ENCODE results near the gene TARBP2.
"Not testable (repeated sequence)": the region's sequence is repeated elsewhere in the genome, so short reads cannot be mapped to it uniquely, and the experiment has no call there.

TARBP2 gene

GRCh38 chr12:53513712-53514410, 12.8 kb downstream of the TARBP2 start:
- no peak for DNase-seq (ENCODE audit: low read depth in 1 of 2, low spot score in 1 of 2)

- no peak for DNase-seq (ENCODE audit: low read depth in 1 of 2, low spot score in 1 of 2)
Measured at GRCh38 chr12:53514628-53515290, 13.7 kb downstream of the TARBP2 start.

- no peak for DNase-seq (ENCODE audit: low read depth in 1 of 2, low spot score in 1 of 2)
Measured at GRCh38 chr12:53515291-53515680, 14.2 kb downstream of the TARBP2 start.

GRCh38 chr12:53516758-53517455, 15.8 kb downstream of the TARBP2 start:
- DNase-seq (ENCODE audit: low read depth in 1 of 2, low spot score in 1 of 2): no peak

GRCh38 chr12:53518381-53518780, 17.3 kb downstream of the TARBP2 start:
- DNase-seq (ENCODE audit: low read depth in 1 of 2, low spot score in 1 of 2): no peak

- DNase-seq (ENCODE audit: low read depth in 1 of 2, low spot score in 1 of 2): no peak
Measured at GRCh38 chr12:53523131-53523530, 22.0 kb downstream of the TARBP2 start.

GRCh38 chr12:53524476-53524875, 23.4 kb downstream of the TARBP2 start:
- DNase-seq (ENCODE audit: low read depth in 1 of 2, low spot score in 1 of 2): no peak

GRCh38 chr12:53530061-53530460, 29.0 kb downstream of the TARBP2 start:
- no peak for DNase-seq (ENCODE audit: low read depth in 1 of 2, low spot score in 1 of 2)

GRCh38 chr12:53530920-53531319, 29.8 kb downstream of the TARBP2 start:
- DNase-seq (ENCODE audit: low read depth in 1 of 2, low spot score in 1 of 2): no peak

GRCh38 chr12:53532021-53532420, 30.9 kb downstream of the TARBP2 start:
- DNase-seq (ENCODE audit: low read depth in 1 of 2, low spot score in 1 of 2): no peak

GRCh38 chr12:53532524-53533445, 31.7 kb downstream of the TARBP2 start:
- DNase-seq (ENCODE audit: low read depth in 1 of 2, low spot score in 1 of 2): no peak

GRCh38 chr12:53533471-53533870, 32.4 kb downstream of the TARBP2 start:
- DNase-seq (ENCODE audit: low read depth in 1 of 2, low spot score in 1 of 2): no peak

- DNase-seq (ENCODE audit: low read depth in 1 of 2, low spot score in 1 of 2): no peak
Measured at GRCh38 chr12:53536962-53537361, 35.9 kb downstream of the TARBP2 start.

- no peak for DNase-seq (ENCODE audit: low read depth in 1 of 2, low spot score in 1 of 2)
Measured at GRCh38 chr12:53538209-53538689, 37.2 kb downstream of the TARBP2 start.

GRCh38 chr12:53539526-53539925, 38.4 kb downstream of the TARBP2 start:
- DNase-seq (ENCODE audit: low read depth in 1 of 2, low spot score in 1 of 2): no peak

- DNase-seq (ENCODE audit: low read depth in 1 of 2, low spot score in 1 of 2): peak; percentile 5 to 20
Measured at GRCh38 chr12:53543539-53543938, 42.5 kb downstream of the TARBP2 start.

GRCh38 chr12:53548354-53548753, 47.3 kb downstream of the TARBP2 start:
- not testable (repeated sequence) for DNase-seq (ENCODE audit: low read depth in 1 of 2, low spot score in 1 of 2)

- DNase-seq (ENCODE audit: low read depth in 1 of 2, low spot score in 1 of 2): not testable (repeated sequence)
Measured at GRCh38 chr12:53550131-53550530, 49.0 kb downstream of the TARBP2 start.

GRCh38 chr12:53550595-53550994, 49.5 kb downstream of the TARBP2 start:
- DNase-seq (ENCODE audit: low read depth in 1 of 2, low spot score in 1 of 2): no peak

- DNase-seq (ENCODE audit: low read depth in 1 of 2, low spot score in 1 of 2): no peak
Measured at GRCh38 chr12:53551889-53552291, 50.8 kb downstream of the TARBP2 start.

Data from stimulated activated CD4-positive, alpha-beta T cell treated with anti-CD3 and anti-CD28 coated beads, Interleukin-15, amount 100 ng/mL, for 1 hour (primary cell).